IMR-90 (cell line): Measurements from ENCODE around the gene SCN10A. TPM values are rescaled to one million over a fixed set of nuclear protein-coding genes. Genes with fewer than 3 reads are reported as not detected.
A peak's percentile ranks its signal among the peaks of the same experiment; 100 is the strongest.

Source experiments
- ATAC-seq: fragments of 200-7000 bp; cut with Tn5 transposase; 2 replicates; pipeline ENCODE4 v1.9.1; 2020; ENCODE audit warnings: low read depth, mild to moderate bottlenecking, moderate library complexity
- BruUV-seq: library from RNA; stranded (reverse); fragments of 400-500 nt; replicated peaks from 2 replicates; lab custom pipeline; 2021; lab: Mats Ljungman, UMichigan
- CTCF ChIA-PET: fragments of 300-600 bp; formaldehyde crosslinking; extraction: SDS; loops from one replicate; lab custom pipeline; 2021; ENCODE audit warnings: antibody characterized with exemption; lab: Yijun Ruan, JAX
- POLR2A ChIA-PET: fragments of 300-600 bp; sonication (Branson Sonifier 250); formaldehyde crosslinking; loops from one replicate; lab custom pipeline; 2022; ENCODE audit warnings: antibody characterized with exemption; ENCODE audit not compliant: unreplicated experiment; lab: Charles Lee
- DNase-seq: peaks from one replicate; pipeline ENCODE4 v3.0.0; 2013
- H2AFZ ChIP-seq: replicated peaks from 2 replicates; pipeline ENCODE3; 2013; ENCODE audit warnings: low read length, mild to moderate bottlenecking; ENCODE audit not compliant: poor library complexity
- H2AK5ac ChIP-seq: 2 replicates; pipeline ENCODE4 v1.6.1; 2013; ENCODE audit warnings: low read depth, low read length, inconsistent platforms
- H2AK9ac ChIP-seq: replicated peaks from 2 replicates; pipeline ENCODE3; 2013; ENCODE audit warnings: mild to moderate bottlenecking, low read depth, low read length, moderate library complexity; ENCODE audit not compliant: poor library complexity
- H2BK120ac ChIP-seq: 2 replicates; pipeline ENCODE4 v1.6.1; 2013; ENCODE audit warnings: low read depth, low read length, inconsistent platforms
- H2BK15ac ChIP-seq: 3 replicates; pipeline ENCODE4 v1.6.1; 2013; ENCODE audit warnings: low read depth, low read length, inconsistent platforms
- H2BK20ac ChIP-seq: 2 replicates; pipeline ENCODE4 v1.6.1; 2013; ENCODE audit warnings: low read depth, mild to moderate bottlenecking, inconsistent platforms, low read length, moderate library complexity
- H2BK5ac ChIP-seq: 2 replicates; pipeline ENCODE4 v1.6.1; 2013; ENCODE audit warnings: mild to moderate bottlenecking, low read depth, low read length, inconsistent platforms; ENCODE audit not compliant: poor library complexity, severe bottlenecking
- H3K14ac ChIP-seq: replicated peaks from 2 replicates; pipeline ENCODE4 v1.6.1; 2013; ENCODE audit warnings: low read depth, low read length, inconsistent platforms
- H3K18ac ChIP-seq: 2 replicates; pipeline ENCODE4 v1.6.1; 2013; ENCODE audit warnings: low read depth, low read length, control low read depth
- H3K23ac ChIP-seq: 2 replicates; pipeline ENCODE4 v1.6.1; 2013; ENCODE audit warnings: low read depth, low read length, inconsistent platforms
- H3K27ac ChIP-seq: 2 replicates; pipeline ENCODE4 v1.5.1; 2013; ENCODE audit warnings: mild to moderate bottlenecking, control low read depth, low read length; ENCODE audit not compliant: insufficient read depth
- H3K27me3 ChIP-seq: 2 replicates; pipeline ENCODE4 v1.6.1; 2013; ENCODE audit warnings: low read length; ENCODE audit not compliant: control insufficient read depth, insufficient read depth
- H3K36me3 ChIP-seq: 2 replicates; pipeline ENCODE4 v1.6.1; 2013; ENCODE audit warnings: low read length, mixed read lengths; ENCODE audit not compliant: control insufficient read depth, insufficient read depth
- H3K4ac ChIP-seq: 2 replicates; pipeline ENCODE4 v1.6.1; 2013; ENCODE audit warnings: low read depth, low read length, inconsistent platforms
- H3K4me1 ChIP-seq: 2 replicates; pipeline ENCODE4 v1.6.1; 2013; ENCODE audit warnings: low read length, mixed read lengths; ENCODE audit not compliant: control insufficient read depth, insufficient read depth
- H3K4me2 ChIP-seq: 2 replicates; pipeline ENCODE4 v1.6.1; 2013; ENCODE audit warnings: low read depth, mild to moderate bottlenecking, control low read depth, low read length, moderate library complexity
- H3K4me3 ChIP-seq: 2 replicates; pipeline ENCODE4 v1.5.1; 2013; ENCODE audit warnings: low read depth, mild to moderate bottlenecking, control low read depth, low read length, moderate library complexity; ENCODE audit not compliant: insufficient read depth
- H3K56ac ChIP-seq: 2 replicates; pipeline ENCODE4 v1.6.1; 2013; ENCODE audit warnings: low read length, inconsistent platforms; ENCODE audit not compliant: insufficient read depth; ENCODE audit errors: extremely low read depth
- H3K79me1 ChIP-seq, 2 experiments: 2 replicates each; pipeline ENCODE4 v1.6.1; 2013; ENCODE audit warnings: low read length in 2 of 2, inconsistent platforms in 1 of 2, low read depth in 1 of 2
- H3K9ac ChIP-seq: 2 replicates; pipeline ENCODE4 v1.6.1; 2013; ENCODE audit warnings: low read depth, low read length, control low read depth
- H3K9me1 ChIP-seq: 2 replicates; pipeline ENCODE4 v1.6.1; 2013; ENCODE audit warnings: low read length, inconsistent platforms; ENCODE audit not compliant: insufficient read depth
- H3K9me3 ChIP-seq: 2 replicates; pipeline ENCODE4 v1.6.1; 2013; ENCODE audit warnings: low read length; ENCODE audit not compliant: control insufficient read depth, insufficient read depth
- H4K20me1 ChIP-seq: 2 replicates; pipeline ENCODE4 v1.6.1; 2013; ENCODE audit warnings: low read length, inconsistent platforms; ENCODE audit not compliant: insufficient read depth
- H4K5ac ChIP-seq: 2 replicates; pipeline ENCODE4 v1.6.1; 2013; ENCODE audit warnings: mild to moderate bottlenecking, low read depth, low read length, control low read depth
- H4K8ac ChIP-seq, 2 experiments: 2 replicates each; pipeline ENCODE4 v1.6.1; 2013; ENCODE audit warnings: low read depth in 2 of 2, low read length in 2 of 2, control low read depth in 1 of 2, inconsistent platforms in 1 of 2
- H4K91ac ChIP-seq: 2 replicates; pipeline ENCODE4 v1.6.1; 2013; ENCODE audit warnings: low read depth, low read length, inconsistent platforms; ENCODE audit not compliant: insufficient read depth
- CTCF ChIP-seq: conservative IDR thresholded peaks from 2 replicates; pipeline ENCODE4 v1.5.1; 2012; ENCODE audit warnings: mild to moderate bottlenecking, low read depth, low read length, improper control_type of control experiment
- ELK1 ChIP-seq: fragments of 150-350 bp; IDR thresholded peaks from 2 replicates; pipeline ENCODE4 v1.6.1; 2016; ENCODE audit warnings: low read depth, mild to moderate bottlenecking, low read length, moderate library complexity, borderline replicate concordance
- MAZ ChIP-seq: IDR thresholded peaks from 2 replicates; pipeline ENCODE4 v1.6.1; 2012; ENCODE audit warnings: low read depth, mild to moderate bottlenecking, low read length, improper control_type of control experiment, moderate library complexity, borderline replicate concordance
- MXI1 ChIP-seq: IDR thresholded peaks from 2 replicates; pipeline ENCODE4 v1.6.1; 2012; ENCODE audit warnings: low read depth, mild to moderate bottlenecking, low read length, moderate library complexity, borderline replicate concordance
- NFE2L2 ChIP-seq: fragments of 150-350 bp; IDR thresholded peaks from 2 replicates; pipeline ENCODE4 v1.6.1; 2016; ENCODE audit warnings: low read depth, mild to moderate bottlenecking, low read length
- RAD21 ChIP-seq: IDR thresholded peaks from 2 replicates; pipeline ENCODE4 v1.6.1; 2012; ENCODE audit warnings: low read length, improper control_type of control experiment
- RCOR1 ChIP-seq: IDR thresholded peaks from 2 replicates; pipeline ENCODE4 v1.6.1; 2012; ENCODE audit warnings: mild to moderate bottlenecking, low read length, improper control_type of control experiment; ENCODE audit not compliant: insufficient replicate concordance
- SMC3 ChIP-seq: fragments of 150-350 bp; IDR thresholded peaks from 2 replicates; pipeline ENCODE4 v1.6.1; 2016; ENCODE audit warnings: low read depth, mild to moderate bottlenecking, antibody characterized with exemption, low read length, moderate library complexity
- whole genome bisulfite sequencing, 2 experiments: methylation state at CpG; one replicate each; pipeline versions ENCODE4 v1.1.5 to v1.1.7; 2013; ENCODE audit warnings: missing lambda C conversion rate in 2 of 2; ENCODE audit not compliant: insufficient read length in 1 of 2; ENCODE audit errors: extremely low coverage in 2 of 2; 5-methylcytosine and 5-hydroxymethylcytosine counted together
- dilution Hi-C: fragments of 300-500 bp; cut with HindIII; formaldehyde crosslinking; loops from one replicate; pipeline ENCODE4 v1.14.3; 2018; ENCODE audit warnings: low sequenced_read_pairs; ENCODE audit not compliant: unreplicated experiment
- in situ Hi-C: fragments of 300-500 bp; cut with MboI; formaldehyde crosslinking; loops from 3 replicates; pipeline ENCODE4 v1.14.3; 2019; ENCODE audit warnings: low sequenced_read_pairs, inconsistent platforms, mixed read lengths
- intact Hi-C: fragments of 100-400 bp; cut with micrococcal nuclease; formaldehyde crosslinking; loops from 2 replicates; pipeline ENCODE4 v1.10.0; 2022
- polyA plus RNA-seq, 3 experiments: library from polyadenylated mRNA; depleted of rRNA; stranded (reverse); fragments of >200 nt; gene quantifications; 2 replicates each; pipeline ENCODE4 v1.2.3, GENCODE V29; 2012; ENCODE audit warnings: low replicate concordance in 1 of 3
- total RNA-seq: library from RNA; depleted of rRNA; stranded (reverse); fragments of >200 nt; gene quantifications from 2 replicates; pipeline ENCODE4 v1.2.3, GENCODE V29; 2012

The SCN10A gene
- total and polyA plus RNA-seq, 2 of the 4 experiments (the other 2 are of a cell fraction), result not detected

GRCh38 chr3:38662544-38662943, 153.5 kb downstream of the SCN10A start:
- no peaks in the 10 kb centered on the region for H3K9me3 ChIP-seq
- no peak overlapping the region for H3K23ac ChIP-seq
- no TSS peak for BruUV-seq
- TF ChIP-seq RCOR1 (no peak), SMC3 (peak; percentile 42), ELK1 (no peak), MXI1 (no peak), CTCF (peak; percentile 58), NFE2L2 (no peak), MAZ (no peak), RAD21 (peak; percentile 66)
- H3K9me1 ChIP-seq, result no peaks in the 10 kb centered on the region; the same call in 1 of the 2 replicates
- H3K4ac ChIP-seq, result no peak overlapping the region
- no peaks in the 10 kb centered on the region for H3K79me1 ChIP-seq
- ChIA-PET POLR2A (no interaction called here), CTCF (interaction anchor here (1.2 to 1.7 kb wide), 3 partner anchors 11 to 337 kb away, joined by 4 to 7 read pairs (median 6); no protein-coding TSS in a partner anchor)
- H2BK20ac ChIP-seq, result no peak overlapping the region
- no peaks in the 10 kb centered on the region for H4K20me1 ChIP-seq
- dilution Hi-C loops, result no loop called here
- H3K4me1 ChIP-seq, result no peaks in the 10 kb centered on the region
- peaks cover 25% of the 10 kb centered on the region for H3K27me3 ChIP-seq
- 10% methylated on average over 2 of the region's 4 CpGs; no CpG with 5 or more reads in 1 of the 2 experiments for WGBS, 2 experiments
- H2AK5ac ChIP-seq, result no peak overlapping the region
- no peak overlapping the region for H3K9ac ChIP-seq
- no peak overlapping the region for H3K4me3 ChIP-seq
- no peak for ATAC-seq
- H4K5ac ChIP-seq, result no peak overlapping the region
- no peak overlapping the region for H3K14ac ChIP-seq
- no peak overlapping the region for H2AK9ac ChIP-seq
- H2BK120ac ChIP-seq, result no peak overlapping the region
- no peak overlapping the region for H2BK5ac ChIP-seq
- intact Hi-C loops, result no loop called here
- no peak overlapping the region for H4K8ac ChIP-seq
- no peak overlapping the region for H4K91ac ChIP-seq
- H3K18ac ChIP-seq, result no peak overlapping the region
- H3K4me2 ChIP-seq, result no peak overlapping the region
- H3K27ac ChIP-seq, result no peak overlapping the region
- no peaks in the 10 kb centered on the region for H3K36me3 ChIP-seq
- H2AFZ ChIP-seq, result peak overlapping the region; percentile 42
- H2BK15ac ChIP-seq, result no peak overlapping the region
- in situ Hi-C loops, result no loop called here
- H3K56ac ChIP-seq, result peak overlapping the region; percentile 11; the same call in 1 of the 2 replicates
- DNase-seq, result peak; percentile 43
